Tibial nerve (tissue), 4 donors: ENCODE measurements around the gene SNX10. TPM values are rescaled to one million over a fixed set of nuclear protein-coding genes. Genes with fewer than 3 reads are reported as not detected.

Source experiments
- DNase-seq, 2 donors: peaks; one replicate each; pipeline ENCODE4 v3.0.0-alpha.2; 2019; ENCODE audit warnings: low spot score in 2 of 2
- H3K27ac ChIP-seq, 4 donors: fragments of 200-600 bp; sonication (generic) in 3 of 4; one replicate each; pipeline ENCODE4 v1.5.1; 2017 to 2019; ENCODE audit warnings: mild to moderate bottlenecking in 1 of 4
- H3K27me3 ChIP-seq, 2 donors: fragments of 200-600 bp; sonication (generic) in 1 of 2; one replicate each; pipeline versions ENCODE4 v1.5.1 to v1.6.0; 2017 to 2019
- H3K36me3 ChIP-seq, 3 donors: fragments of 200-600 bp; sonication (generic); one replicate each; pipeline ENCODE4 v1.5.1; 2018 to 2019
- H3K4me1 ChIP-seq, 4 donors: fragments of 200-600 bp; sonication (generic) in 3 of 4; one replicate each; pipeline ENCODE4 v1.5.1; 2017 to 2019
- H3K4me3 ChIP-seq, 4 donors: fragments of 200-600 bp; sonication (generic) in 3 of 4; one replicate each; pipeline ENCODE4 v1.5.1; 2017 to 2019; ENCODE audit warnings: mild to moderate bottlenecking in 1 of 4, moderate library complexity in 1 of 4
- H3K9me3 ChIP-seq, 4 donors: fragments of 200-600 bp; sonication (generic) in 3 of 4; one replicate each; pipeline ENCODE4 v1.5.1; 2017 to 2019
- EP300 ChIP-seq, 2 donors: sonication (generic); formaldehyde crosslinking; IDR thresholded peaks; one replicate each; pipeline ENCODE4 v1.6.1; 2017; ENCODE audit warnings: antibody characterized with exemption in 2 of 2, mild to moderate bottlenecking in 1 of 2
- POLR2A ChIP-seq, 2 donors: fragments of 450-650 bp; IDR thresholded peaks; one replicate each; pipeline ENCODE4 v1.6.1; 2017; ENCODE audit warnings: antibody characterized with exemption in 2 of 2, mild to moderate bottlenecking in 2 of 2, moderate library complexity in 2 of 2
- WGBS, 2 donors: methylation state at CpG; one replicate each; pipeline ENCODE4 v1.1.5; 2018; 5-methylcytosine and 5-hydroxymethylcytosine counted together
- total RNA-seq, 4 donors: library from RNA; depleted of rRNA; stranded (reverse); fragments of >200 nt; gene quantifications; one replicate each; pipeline ENCODE4 v1.1.0, GENCODE V29; 2016
- TF ChIP-seq, protein P1 (sequence below), 5 experiments: fragments of 200-600 bp in 3 of 5; fragments of 450-650 bp in 2 of 5; sonication (generic) in 3 of 5; IDR thresholded peaks; one replicate each; pipeline ENCODE4 v1.5.1; 2016 to 2019; ENCODE audit warnings: antibody characterized with exemption in 5 of 5, mild to moderate bottlenecking in 3 of 5, moderate library complexity in 2 of 5

The SNX10 gene
- total RNA-seq, 4 donors from 2014 or later = 1.7 to 15.9 (median 2.5) TPM

DNA sequence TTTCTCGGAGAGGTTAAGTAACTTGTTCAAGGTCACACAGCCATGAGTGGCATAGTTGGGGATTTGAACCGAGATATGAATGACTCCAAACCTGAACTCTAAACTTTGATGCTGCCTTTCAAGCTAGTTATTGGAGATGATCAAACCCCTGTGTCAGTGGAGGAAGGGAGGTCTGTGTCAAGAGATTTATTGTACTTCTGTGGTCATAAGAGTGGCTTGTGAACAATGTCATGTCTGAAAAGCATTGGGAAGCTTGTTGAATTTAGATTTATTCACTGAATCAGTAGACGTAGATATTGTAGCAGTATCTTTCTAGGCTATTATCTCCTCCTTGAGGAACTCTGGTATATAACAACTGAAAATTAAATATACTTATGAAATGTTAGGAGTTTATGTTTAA is 27.3 kb downstream of the SNX10 start:
- DNase-seq = no peak
- H3K9me3 ChIP-seq = no peaks in the 10 kb centered on the region
- H3K27me3 ChIP-seq = no peaks in the 10 kb centered on the region
- H3K4me3 ChIP-seq = no peak overlapping the region
- H3K27ac ChIP-seq = no peak overlapping the region
- WGBS, 2 donors = 48 to 50% methylated on average over 3 of the region's 3 CpGs
- H3K36me3 ChIP-seq = no peaks in the 10 kb centered on the region
- no peaks in the 10 kb centered on the region for H3K4me1 ChIP-seq
- TF ChIP-seq, protein P1, sequence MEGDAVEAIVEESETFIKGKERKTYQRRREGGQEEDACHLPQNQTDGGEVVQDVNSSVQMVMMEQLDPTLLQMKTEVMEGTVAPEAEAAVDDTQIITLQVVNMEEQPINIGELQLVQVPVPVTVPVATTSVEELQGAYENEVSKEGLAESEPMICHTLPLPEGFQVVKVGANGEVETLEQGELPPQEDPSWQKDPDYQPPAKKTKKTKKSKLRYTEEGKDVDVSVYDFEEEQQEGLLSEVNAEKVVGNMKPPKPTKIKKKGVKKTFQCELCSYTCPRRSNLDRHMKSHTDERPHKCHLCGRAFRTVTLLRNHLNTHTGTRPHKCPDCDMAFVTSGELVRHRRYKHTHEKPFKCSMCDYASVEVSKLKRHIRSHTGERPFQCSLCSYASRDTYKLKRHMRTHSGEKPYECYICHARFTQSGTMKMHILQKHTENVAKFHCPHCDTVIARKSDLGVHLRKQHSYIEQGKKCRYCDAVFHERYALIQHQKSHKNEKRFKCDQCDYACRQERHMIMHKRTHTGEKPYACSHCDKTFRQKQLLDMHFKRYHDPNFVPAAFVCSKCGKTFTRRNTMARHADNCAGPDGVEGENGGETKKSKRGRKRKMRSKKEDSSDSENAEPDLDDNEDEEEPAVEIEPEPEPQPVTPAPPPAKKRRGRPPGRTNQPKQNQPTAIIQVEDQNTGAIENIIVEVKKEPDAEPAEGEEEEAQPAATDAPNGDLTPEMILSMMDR (IDR thresholded peaks at IDR 0.05) = no peak
- TF ChIP-seq POLR2A (IDR thresholded peaks at IDR 0.05) = no peak
- TF ChIP-seq EP300 (IDR thresholded peaks at IDR 0.05) = no peak

DNA sequence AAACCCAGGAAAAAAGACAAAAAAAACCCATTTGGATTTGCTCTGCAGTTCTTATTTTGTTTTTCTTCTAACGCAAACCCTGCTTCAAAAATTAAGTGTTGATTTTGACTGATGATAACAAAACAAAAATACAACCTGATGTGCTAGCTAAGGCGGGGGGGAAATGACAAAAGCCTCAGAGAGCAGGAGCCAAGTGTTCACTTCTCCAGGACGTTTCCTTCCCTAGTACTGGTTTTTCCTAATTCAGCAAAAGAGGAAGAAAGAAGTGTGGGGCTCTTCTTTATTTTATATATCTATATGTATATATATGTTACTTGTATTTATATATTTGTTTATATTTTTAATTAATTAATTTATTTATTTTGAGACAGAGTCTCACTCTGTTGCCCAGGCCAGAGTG is 28.0 kb downstream of the SNX10 start:
- 57 to 66% methylated on average over 3 of the region's 3 CpGs for WGBS, 2 donors

DNA sequence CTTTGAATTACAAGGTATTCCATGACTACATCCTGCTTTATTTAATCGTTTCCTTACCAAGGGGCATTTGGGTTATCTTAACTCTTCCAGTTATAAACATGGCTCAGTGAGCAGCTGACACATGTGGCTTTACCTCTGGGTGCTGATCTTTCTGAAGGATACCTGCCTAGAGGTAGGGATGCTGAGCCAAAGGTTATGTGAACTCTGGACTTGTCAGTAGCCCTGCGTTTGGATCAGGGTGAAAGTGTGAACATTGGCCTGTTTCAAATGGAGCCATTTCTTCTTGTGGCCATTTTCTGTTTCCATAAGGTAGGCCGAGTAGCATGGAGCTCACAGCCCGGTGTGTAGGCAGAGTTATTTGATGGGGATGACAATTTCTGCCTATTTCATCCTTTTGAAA is 29.2 kb downstream of the SNX10 start:
- WGBS, 2 donors = 82 to 87% methylated on average over 4 of the region's 4 CpGs
- no peak overlapping the region for H3K4me3 ChIP-seq
- no peaks in the 10 kb centered on the region for H3K9me3 ChIP-seq
- TF ChIP-seq, protein P1 (IDR thresholded peaks at IDR 0.05) = no peak
- no peaks in the 10 kb centered on the region for H3K4me1 ChIP-seq
- DNase-seq = no peak
- H3K27ac ChIP-seq = no peak overlapping the region
- no peaks in the 10 kb centered on the region for H3K36me3 ChIP-seq
- H3K27me3 ChIP-seq = no peaks in the 10 kb centered on the region

More for the DNA sequence above, 28.0 kb downstream of the SNX10 start:
- H3K27ac ChIP-seq = no peak overlapping the region
- no peaks in the 10 kb centered on the region for H3K27me3 ChIP-seq
- no peak for TF ChIP-seq EP300 (IDR thresholded peaks at IDR 0.05)
- TF ChIP-seq, protein P1 (IDR thresholded peaks at IDR 0.05) = no peak
- no peak for TF ChIP-seq POLR2A (IDR thresholded peaks at IDR 0.05)
- H3K9me3 ChIP-seq = no peaks in the 10 kb centered on the region
- no peak for DNase-seq
- no peaks in the 10 kb centered on the region for H3K36me3 ChIP-seq
- H3K4me1 ChIP-seq = no peaks in the 10 kb centered on the region
- H3K4me3 ChIP-seq = no peak overlapping the region

DNA sequence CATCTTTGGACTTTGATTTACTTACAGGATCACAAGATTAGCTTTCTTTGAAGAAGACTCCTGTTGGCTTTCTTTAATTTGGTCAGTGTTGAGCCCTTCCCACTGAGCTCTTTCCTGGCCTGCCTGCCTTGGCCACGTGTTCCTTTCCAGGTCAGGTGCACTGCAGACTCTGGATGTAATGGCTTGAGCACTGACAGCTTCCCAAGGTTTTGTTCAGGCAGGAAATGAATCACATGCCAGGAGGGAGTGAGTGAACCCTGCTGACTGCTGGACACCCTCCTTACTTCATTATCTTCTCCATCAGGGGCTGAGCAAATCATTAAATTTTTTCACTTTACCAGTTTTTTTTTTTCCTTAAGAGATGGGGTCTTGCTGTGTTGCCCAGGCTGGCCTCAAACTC is 29.8 kb downstream of the SNX10 start:
- WGBS, 2 donors = 48 to 59% methylated on average over 1 of the region's 1 CpG
- Histone ChIP-seq H3K4me3 (no peak overlapping the region), H3K27me3 (no peaks in the 10 kb centered on the region), H3K36me3 (no peaks in the 10 kb centered on the region), H3K9me3 (no peaks in the 10 kb centered on the region), H3K27ac (no peak overlapping the region), H3K4me1 (no peaks in the 10 kb centered on the region)
- no peak for DNase-seq
- TF ChIP-seq, protein P1 (IDR thresholded peaks at IDR 0.05) = no peak
- TF ChIP-seq EP300 (IDR thresholded peaks at IDR 0.05) = no peak
- no peak for TF ChIP-seq POLR2A (IDR thresholded peaks at IDR 0.05)

DNA sequence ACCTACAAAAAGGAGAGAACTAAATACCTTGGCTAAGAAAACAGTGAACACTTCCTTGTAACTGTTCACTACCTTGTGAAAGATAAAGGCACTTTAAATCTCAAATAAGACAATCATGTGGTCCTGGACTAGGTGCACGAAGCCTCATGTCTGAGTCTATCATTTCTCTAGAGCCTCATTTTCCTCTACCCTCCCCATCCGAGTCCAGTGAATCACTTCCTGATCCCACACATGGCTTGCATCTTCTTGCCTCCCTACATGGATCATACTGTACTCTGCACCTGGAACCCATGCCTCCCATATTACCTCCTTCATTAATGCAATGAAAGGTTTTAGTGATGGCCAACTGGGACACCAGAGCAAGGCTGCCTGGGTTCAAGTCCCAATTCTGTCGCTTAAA is 34.5 kb downstream of the SNX10 start:
- 82 to 84% methylated on average over 3 of the region's 3 CpGs for WGBS, 2 donors
- Histone ChIP-seq H3K4me3 (no peak overlapping the region), H3K27me3 (no peaks in the 10 kb centered on the region), H3K27ac (no peak overlapping the region), H3K36me3 (no peaks in the 10 kb centered on the region), H3K9me3 (no peaks in the 10 kb centered on the region), H3K4me1 (no peaks in the 10 kb centered on the region)
- TF ChIP-seq, protein P1 (IDR thresholded peaks at IDR 0.05) = no peak
- TF ChIP-seq EP300 (IDR thresholded peaks at IDR 0.05) = no peak
- no peak for DNase-seq
